Fibroblast of mammary gland (primary cell): ENCODE measurements around the gene ARHGAP42.

Source experiments
- DNase-seq: peaks from one replicate; pipeline ENCODE4 v3.0.0-alpha.2; 2010; ENCODE audit warnings: low read depth
- H3K4me3 ChIP-seq: 2 replicates; pipeline ENCODE4 v1.5.1; 2011; ENCODE audit warnings: low read depth, mild to moderate bottlenecking, low read length, moderate library complexity; ENCODE audit not compliant: control insufficient read depth
- TF ChIP-seq, protein P1 (sequence below): conservative IDR thresholded peaks from 2 replicates; pipeline ENCODE4 v1.5.1; 2011; ENCODE audit warnings: low read depth, low read length, inconsistent platforms; ENCODE audit not compliant: control insufficient read depth, insufficient read depth

The ARHGAP42 gene

DNA sequence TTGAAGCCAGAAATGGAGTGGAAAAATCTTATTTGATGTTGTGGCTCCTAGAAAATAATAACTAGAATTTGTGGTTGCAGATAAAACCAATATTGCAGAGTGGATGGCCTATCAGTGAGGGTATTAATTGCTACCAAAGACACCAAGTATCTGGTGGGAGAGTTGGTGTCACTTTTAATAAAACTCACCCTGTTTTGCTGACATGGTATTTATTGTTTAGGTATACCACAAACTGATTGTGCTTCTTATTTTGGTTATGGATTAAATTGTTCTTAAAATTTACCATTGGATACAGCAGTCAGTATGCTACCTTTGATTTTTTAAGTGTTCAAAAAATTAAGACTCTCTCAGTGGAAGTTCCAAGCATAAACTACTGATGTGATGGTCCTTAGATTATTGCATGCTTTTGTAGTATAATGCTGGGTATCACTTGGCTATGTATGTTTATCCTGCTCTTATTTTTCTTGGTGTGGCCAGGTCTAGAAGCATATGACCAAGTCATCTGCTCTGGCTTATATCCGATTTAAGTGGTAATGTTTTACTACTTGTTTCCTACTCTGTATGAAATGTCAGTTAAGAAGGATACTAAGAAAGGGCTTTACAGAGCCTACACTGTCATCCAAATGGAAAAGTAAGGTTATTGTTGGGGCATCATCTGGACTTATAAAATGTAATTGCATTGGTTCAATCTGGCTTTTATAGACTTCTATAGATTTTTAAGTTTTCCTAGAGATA, 101.6 kb downstream of the ARHGAP42 start:
- DNase-seq = no peak
- TF ChIP-seq, protein P1, sequence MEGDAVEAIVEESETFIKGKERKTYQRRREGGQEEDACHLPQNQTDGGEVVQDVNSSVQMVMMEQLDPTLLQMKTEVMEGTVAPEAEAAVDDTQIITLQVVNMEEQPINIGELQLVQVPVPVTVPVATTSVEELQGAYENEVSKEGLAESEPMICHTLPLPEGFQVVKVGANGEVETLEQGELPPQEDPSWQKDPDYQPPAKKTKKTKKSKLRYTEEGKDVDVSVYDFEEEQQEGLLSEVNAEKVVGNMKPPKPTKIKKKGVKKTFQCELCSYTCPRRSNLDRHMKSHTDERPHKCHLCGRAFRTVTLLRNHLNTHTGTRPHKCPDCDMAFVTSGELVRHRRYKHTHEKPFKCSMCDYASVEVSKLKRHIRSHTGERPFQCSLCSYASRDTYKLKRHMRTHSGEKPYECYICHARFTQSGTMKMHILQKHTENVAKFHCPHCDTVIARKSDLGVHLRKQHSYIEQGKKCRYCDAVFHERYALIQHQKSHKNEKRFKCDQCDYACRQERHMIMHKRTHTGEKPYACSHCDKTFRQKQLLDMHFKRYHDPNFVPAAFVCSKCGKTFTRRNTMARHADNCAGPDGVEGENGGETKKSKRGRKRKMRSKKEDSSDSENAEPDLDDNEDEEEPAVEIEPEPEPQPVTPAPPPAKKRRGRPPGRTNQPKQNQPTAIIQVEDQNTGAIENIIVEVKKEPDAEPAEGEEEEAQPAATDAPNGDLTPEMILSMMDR = no peak
- no peak overlapping the region for H3K4me3 ChIP-seq

DNA sequence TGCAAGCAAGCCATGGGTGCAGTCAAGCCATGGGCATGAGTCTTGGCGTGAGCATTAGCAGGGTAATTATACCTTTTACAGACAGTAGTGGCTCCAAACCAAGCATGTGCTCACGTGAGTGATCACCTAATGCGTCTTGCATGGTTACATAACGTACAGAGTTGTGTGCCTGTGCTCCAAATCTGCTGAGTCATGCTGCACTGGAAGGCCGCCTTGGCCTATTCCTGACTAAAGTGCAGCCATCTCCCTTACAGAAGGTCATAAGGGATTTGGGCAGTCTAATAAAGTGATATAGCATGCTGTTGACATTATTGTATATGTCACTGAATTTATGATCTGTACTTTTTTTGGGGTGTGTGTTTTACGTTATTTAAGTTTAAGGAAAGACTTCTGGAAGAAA, 102.4 kb downstream of the ARHGAP42 start:
- TF ChIP-seq, protein P1 = no peak
- DNase-seq = peak; percentile 42
- no peak overlapping the region for H3K4me3 ChIP-seq

DNA sequence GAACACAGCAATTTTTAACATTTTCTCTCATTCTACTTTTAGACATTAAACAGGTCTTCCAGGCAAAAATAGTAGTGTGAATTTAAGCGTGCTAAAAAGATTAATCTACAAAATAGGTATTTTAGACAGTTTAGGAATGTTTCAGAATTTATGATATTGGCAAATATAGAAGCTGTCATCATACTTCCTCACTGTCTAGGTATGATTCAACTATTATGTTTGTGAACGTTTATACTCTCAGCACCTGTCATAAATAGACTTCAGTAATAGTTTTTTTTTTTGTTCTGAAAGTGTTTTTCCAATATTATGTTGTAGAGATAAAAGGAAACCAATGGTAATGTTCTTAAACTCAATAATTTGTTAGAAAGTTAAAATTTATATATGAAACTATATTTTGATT, 103.0 kb downstream of the ARHGAP42 start:
- H3K4me3 ChIP-seq = no peak overlapping the region
- TF ChIP-seq, protein P1 = no peak

DNA sequence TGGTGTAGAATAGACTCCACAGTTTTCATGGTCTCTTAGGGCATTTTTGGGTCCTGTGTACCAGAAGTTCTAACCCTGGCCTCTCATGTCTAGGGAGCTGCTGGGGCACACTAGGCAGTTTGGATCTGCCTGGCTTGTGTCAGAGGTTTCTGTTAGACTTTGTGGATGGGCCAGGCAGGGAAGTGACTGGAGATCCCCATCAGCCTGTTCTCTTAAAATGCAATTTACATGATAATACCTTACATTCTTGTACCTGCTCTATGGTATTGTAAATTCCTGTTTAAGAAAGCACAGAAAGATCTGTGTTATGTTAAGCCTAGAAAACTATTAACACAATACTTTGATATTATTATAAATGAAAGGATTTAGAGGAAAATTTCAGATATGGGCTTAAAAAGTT, 104.0 kb downstream of the ARHGAP42 start:
- TF ChIP-seq, protein P1 = no peak
- DNase-seq = no peak
- no peak overlapping the region for H3K4me3 ChIP-seq

More for the DNA sequence above, 103.0 kb downstream of the ARHGAP42 start:
- no peak for DNase-seq

DNA sequence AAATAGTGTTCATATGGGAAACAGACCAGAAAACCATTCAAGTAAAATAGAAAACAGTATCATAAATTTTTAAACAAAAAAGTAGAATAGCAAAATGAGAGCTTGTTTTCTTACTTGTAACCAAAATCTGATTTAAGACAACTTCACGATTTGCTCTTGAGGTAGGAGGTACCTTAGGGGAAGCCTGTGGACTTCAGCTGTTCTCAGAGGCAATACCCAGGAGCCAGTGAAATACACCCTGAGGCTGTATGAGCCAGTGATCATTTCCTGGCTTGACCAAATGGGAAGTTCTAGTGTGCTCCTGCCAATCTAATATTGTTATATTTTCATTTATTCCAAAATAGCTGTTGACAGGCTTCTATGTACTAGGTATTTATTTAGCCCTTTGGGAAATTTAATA, 104.8 kb downstream of the ARHGAP42 start:
- no peak for DNase-seq
- TF ChIP-seq, protein P1 = no peak
- H3K4me3 ChIP-seq = no peak overlapping the region

DNA sequence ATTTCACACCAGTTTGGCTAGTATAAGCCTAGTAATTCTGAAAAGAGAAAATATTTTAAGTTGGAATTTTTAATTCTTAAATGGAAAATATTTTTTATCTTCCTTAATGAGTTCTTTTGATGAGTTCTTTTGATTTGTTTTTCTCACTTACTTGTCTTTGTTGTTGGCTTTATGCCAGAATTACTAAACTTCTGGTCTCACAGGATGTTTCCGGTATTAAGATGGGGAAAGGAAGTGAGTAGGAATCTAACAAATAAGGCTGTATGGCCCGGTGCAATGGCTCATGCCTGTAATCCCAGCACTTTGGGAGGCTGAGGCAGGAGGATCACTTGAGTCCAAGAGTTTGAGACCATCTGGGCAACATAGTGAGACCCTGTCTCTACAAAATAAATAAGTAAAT, 106.4 kb downstream of the ARHGAP42 start:
- no peak for DNase-seq
- TF ChIP-seq, protein P1 = no peak
- H3K4me3 ChIP-seq = no peak overlapping the region

DNA sequence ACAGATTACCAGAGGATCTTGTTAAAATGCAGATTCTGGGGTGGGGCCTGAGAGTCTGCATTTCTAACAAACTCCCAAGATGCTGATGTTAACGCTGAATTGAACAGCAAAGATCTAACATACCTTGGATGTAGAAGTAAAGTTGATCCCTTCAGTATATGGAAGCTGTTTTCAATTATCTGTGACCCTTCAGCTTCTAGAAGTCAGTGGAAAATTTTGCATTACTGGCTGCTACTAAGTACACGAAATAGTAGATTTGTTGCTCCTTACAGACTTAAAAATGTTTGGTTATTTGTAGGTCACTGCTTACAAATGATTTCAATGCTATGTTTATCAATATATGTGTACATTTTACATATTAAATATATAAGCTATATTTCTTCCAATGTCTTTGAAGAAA, 107.4 kb downstream of the ARHGAP42 start:
- TF ChIP-seq, protein P1 = no peak
- no peak for DNase-seq
- no peak overlapping the region for H3K4me3 ChIP-seq
